Progenitor cell of endocrine pancreas (in vitro differentiated cells): Measurements from ENCODE around the gene FBP1. TPM values are rescaled to one million over a fixed set of nuclear protein-coding genes. Genes with fewer than 3 reads are reported as not detected.

Experiments used
- DNase-seq: peaks from one replicate; pipeline ENCODE4 v3.0.0; 2021; ENCODE audit warnings: low spot score; ENCODE audit not compliant: unreplicated experiment
- H3K27ac Mint-ChIP-seq: 2 replicates; pipeline ENCODE4 v1.8.0; 2021; ENCODE audit warnings: mild to moderate bottlenecking, moderate library complexity, mixed read lengths
- H3K27me3 Mint-ChIP-seq: 2 replicates; pipeline ENCODE4 v1.8.0; 2021; ENCODE audit warnings: mixed read lengths
- H3K36me3 Mint-ChIP-seq: 2 replicates; pipeline ENCODE4 v1.8.0; 2022; ENCODE audit warnings: mixed read lengths; ENCODE audit not compliant: insufficient read depth
- H3K4me1 Mint-ChIP-seq: 2 replicates; pipeline ENCODE4 v1.8.0; 2021; ENCODE audit warnings: low read depth, mixed read lengths
- H3K4me3 Mint-ChIP-seq: 2 replicates; pipeline ENCODE4 v1.8.0; 2021; ENCODE audit warnings: low read depth, mild to moderate bottlenecking, moderate library complexity, mixed read lengths
- H3K9me3 Mint-ChIP-seq: 2 replicates; pipeline ENCODE4 v1.8.0; 2021; ENCODE audit warnings: low read depth, mixed read lengths
- total RNA-seq: library from RNA; stranded (reverse); gene quantifications from 2 replicates; pipeline ENCODE4 v1.2.1, GENCODE V29; 2021
- TF ChIP-seq, protein P1 (sequence below): fragments of 200-600 bp; sonication (generic); IDR thresholded peaks from one replicate; pipeline ENCODE4 v1.5.0; 2021; ENCODE audit warnings: antibody characterized with exemption, mild to moderate bottlenecking; ENCODE audit not compliant: unreplicated experiment

Gene FBP1
- total RNA-seq, 1 donor from 2014 or later = 4.6 TPM

DNA sequence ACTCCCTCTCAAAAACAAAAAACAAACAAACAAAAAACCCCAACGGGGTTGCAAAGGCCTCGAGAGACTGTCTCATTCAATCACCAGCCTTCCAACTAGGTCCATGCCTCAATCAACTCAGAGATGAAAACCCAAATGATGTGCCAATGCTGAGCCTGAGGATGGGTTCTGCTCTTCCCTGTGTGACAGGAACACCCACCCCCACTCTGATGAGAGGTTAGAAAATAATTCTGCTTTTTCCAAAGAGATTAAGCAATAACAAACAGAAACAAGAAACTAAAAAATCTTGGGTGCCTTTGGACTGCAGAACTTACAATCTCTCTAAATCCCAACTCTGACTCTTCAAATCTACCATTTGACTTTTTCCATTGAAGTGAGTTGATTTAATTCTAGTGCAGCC lies 25.5 kb upstream of the FBP1 start:
- H3K36me3 Mint-ChIP-seq = no peaks in the 10 kb centered on the region
- no peaks in the 10 kb centered on the region for H3K27me3 Mint-ChIP-seq
- H3K27ac Mint-ChIP-seq = no peak overlapping the region
- no peak overlapping the region for H3K4me3 Mint-ChIP-seq
- no peaks in the 10 kb centered on the region for H3K9me3 Mint-ChIP-seq
- peaks cover 25% of the 10 kb centered on the region for H3K4me1 Mint-ChIP-seq
- DNase-seq = no peak
- TF ChIP-seq, protein P1, sequence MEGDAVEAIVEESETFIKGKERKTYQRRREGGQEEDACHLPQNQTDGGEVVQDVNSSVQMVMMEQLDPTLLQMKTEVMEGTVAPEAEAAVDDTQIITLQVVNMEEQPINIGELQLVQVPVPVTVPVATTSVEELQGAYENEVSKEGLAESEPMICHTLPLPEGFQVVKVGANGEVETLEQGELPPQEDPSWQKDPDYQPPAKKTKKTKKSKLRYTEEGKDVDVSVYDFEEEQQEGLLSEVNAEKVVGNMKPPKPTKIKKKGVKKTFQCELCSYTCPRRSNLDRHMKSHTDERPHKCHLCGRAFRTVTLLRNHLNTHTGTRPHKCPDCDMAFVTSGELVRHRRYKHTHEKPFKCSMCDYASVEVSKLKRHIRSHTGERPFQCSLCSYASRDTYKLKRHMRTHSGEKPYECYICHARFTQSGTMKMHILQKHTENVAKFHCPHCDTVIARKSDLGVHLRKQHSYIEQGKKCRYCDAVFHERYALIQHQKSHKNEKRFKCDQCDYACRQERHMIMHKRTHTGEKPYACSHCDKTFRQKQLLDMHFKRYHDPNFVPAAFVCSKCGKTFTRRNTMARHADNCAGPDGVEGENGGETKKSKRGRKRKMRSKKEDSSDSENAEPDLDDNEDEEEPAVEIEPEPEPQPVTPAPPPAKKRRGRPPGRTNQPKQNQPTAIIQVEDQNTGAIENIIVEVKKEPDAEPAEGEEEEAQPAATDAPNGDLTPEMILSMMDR = no peak

- Mint-ChIP-seq H3K4me3 (no peak overlapping the region), H3K27ac (no peak overlapping the region), H3K36me3 (no peaks in the 10 kb centered on the region), H3K27me3 (no peaks in the 10 kb centered on the region), H3K9me3 (no peaks in the 10 kb centered on the region), H3K4me1 (peaks cover 20% of the 10 kb centered on the region)
- TF ChIP-seq, protein P1 = no peak
- no peak for DNase-seq
These were observed 24.3 kb upstream of the FBP1 start for GRCh38 chr9:94663640-94664039.

- Mint-ChIP-seq H3K9me3 (no peaks in the 10 kb centered on the region), H3K27me3 (no peaks in the 10 kb centered on the region), H3K36me3 (no peaks in the 10 kb centered on the region), H3K27ac (no peak overlapping the region), H3K4me1 (peaks cover 20% of the 10 kb centered on the region), H3K4me3 (no peak overlapping the region)
- TF ChIP-seq, protein P1 = no peak
- no peak for DNase-seq
These were observed 23.8 kb upstream of the FBP1 start for GRCh38 chr9:94663140-94663539.

GRCh38 chr9:94657021-94657725 lies 17.9 kb upstream of the FBP1 start:
- Mint-ChIP-seq H3K9me3 (no peaks in the 10 kb centered on the region), H3K27ac (no peak overlapping the region), H3K4me3 (no peak overlapping the region), H3K4me1 (peaks cover under 1% of the 10 kb centered on the region), H3K27me3 (peaks cover 26% of the 10 kb centered on the region), H3K36me3 (no peaks in the 10 kb centered on the region)
- TF ChIP-seq, protein P1 = no peak
- no peak for DNase-seq

GRCh38 chr9:94656200-94656599 lies 16.9 kb upstream of the FBP1 start:
- H3K4me1 Mint-ChIP-seq = no peaks in the 10 kb centered on the region
- no peaks in the 10 kb centered on the region for H3K9me3 Mint-ChIP-seq
- TF ChIP-seq, protein P1 = no peak
- no peaks in the 10 kb centered on the region for H3K36me3 Mint-ChIP-seq
- H3K27ac Mint-ChIP-seq = no peak overlapping the region
- H3K27me3 Mint-ChIP-seq = peaks cover 28% of the 10 kb centered on the region
- no peak overlapping the region for H3K4me3 Mint-ChIP-seq
- DNase-seq = no peak
